Activated CD4-positive, alpha-beta T cell treated with anti-CD3 and anti-CD28 coated beads for 24 hours (primary cell): Measurements from ENCODE around the gene GPD2.
"Not testable (repeated sequence)": the region's sequence is repeated elsewhere in the genome, so short reads cannot be mapped to it uniquely, and the experiment has no call there.

Source experiments
- DNase-seq, 2 donors: peaks; one replicate each; pipeline ENCODE4 v3.0.0-alpha.2; 2020; ENCODE audit warnings: low read depth in 2 of 2

The GPD2 gene

DNA sequence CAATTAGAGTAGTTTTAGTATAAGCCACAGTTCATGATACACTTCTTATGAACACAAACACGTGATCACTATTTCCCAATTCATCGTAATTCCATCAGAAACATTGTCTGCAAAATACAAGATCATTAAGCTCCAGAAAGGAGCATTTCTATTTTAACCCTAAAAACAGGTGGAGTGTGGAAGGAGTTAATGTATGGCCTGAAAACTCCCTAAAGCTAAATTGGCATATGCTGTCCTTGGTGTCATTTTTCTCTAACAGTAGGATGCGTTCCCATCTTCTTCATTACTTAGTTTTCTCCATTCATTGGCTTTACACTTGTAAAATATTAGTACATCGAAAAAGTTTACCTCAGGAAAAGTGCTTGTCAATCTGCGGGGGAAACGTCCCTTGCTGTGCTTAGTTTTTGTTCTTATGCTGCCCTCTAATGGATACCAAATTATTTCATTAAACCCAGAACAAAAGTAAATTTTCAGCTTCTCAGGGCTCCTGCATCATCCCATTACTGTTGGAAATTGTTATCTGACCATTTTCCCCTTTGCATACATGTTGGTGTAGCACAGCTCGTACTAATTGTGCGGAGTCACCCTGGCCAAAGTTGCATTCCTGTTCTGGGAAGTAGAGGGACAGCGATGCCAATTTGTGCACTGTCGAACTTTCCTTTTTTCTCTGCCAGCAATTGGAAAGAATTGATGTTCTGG, 153.4 kb downstream of the GPD2 start:
- no peak for DNase-seq

DNA sequence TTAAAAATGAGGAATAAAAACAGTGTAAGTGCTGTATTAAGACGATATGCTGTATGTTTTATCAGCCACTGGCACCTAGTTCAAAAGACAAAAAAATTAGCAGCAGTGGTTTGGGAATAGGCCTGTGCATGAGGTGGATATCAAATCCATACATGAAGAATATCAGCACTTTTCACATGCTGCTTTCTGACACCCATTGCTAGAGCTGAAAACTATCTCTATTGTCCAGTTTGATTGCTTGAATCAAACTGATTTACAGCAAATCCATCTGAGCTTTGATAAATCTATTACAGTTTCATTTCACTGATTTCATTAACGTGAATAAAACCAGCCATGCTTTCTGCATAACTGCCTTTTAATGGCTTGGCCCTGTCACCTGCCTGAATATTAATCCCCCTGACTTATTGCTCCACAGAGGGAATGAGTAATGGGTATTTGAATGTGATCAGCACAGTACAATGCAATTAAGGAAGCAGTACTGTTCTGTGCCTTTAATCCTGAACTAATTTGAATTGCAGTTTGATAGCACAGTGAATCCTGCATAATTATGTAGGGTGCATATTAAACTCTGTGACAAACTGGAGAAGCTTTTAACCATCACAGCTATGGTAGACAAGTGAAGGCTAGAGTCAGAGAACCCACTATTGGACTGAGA, 154.0 kb downstream of the GPD2 start:
- DNase-seq = no peak

GRCh38 chr2:156592809-156593593, 156.8 kb downstream of the GPD2 start:
- no peak for DNase-seq

GRCh38 chr2:156593594-156593921, 157.4 kb downstream of the GPD2 start:
- DNase-seq = no peak

GRCh38 chr2:156598563-156598962, 162.4 kb downstream of the GPD2 start:
- DNase-seq = no peak

- no peak for DNase-seq
Observed at GRCh38 chr2:156600196-156600595, 164.0 kb downstream of the GPD2 start.

GRCh38 chr2:156601855-156602551, 165.8 kb downstream of the GPD2 start:
- no peak for DNase-seq

DNA sequence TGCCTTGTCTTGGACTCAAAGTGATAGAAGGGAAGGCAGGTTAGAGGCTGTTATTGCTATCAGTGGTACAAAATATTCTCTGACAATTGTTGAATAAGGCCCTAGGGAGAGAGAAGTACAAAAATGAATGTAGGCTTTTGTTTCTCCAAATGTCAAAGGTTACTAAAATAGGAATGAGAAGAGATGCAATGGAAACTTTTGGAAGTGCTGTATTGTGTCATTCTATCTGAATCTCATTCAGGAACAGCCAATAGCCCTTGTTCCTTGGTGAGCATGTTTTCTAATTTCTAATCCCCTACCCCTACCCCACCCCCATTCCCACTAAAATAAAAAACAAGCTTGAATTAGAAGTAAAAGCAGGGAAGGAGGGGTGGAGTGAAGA, 166.4 kb downstream of the GPD2 start:
- no peak for DNase-seq

GRCh38 chr2:156615836-156616322, 179.7 kb downstream of the GPD2 start:
- no peak for DNase-seq

GRCh38 chr2:156618071-156618470, 181.9 kb downstream of the GPD2 start:
- not testable (repeated sequence) for DNase-seq

- DNase-seq = no peak
Observed at GRCh38 chr2:156619021-156619539, 182.9 kb downstream of the GPD2 start.

DNA sequence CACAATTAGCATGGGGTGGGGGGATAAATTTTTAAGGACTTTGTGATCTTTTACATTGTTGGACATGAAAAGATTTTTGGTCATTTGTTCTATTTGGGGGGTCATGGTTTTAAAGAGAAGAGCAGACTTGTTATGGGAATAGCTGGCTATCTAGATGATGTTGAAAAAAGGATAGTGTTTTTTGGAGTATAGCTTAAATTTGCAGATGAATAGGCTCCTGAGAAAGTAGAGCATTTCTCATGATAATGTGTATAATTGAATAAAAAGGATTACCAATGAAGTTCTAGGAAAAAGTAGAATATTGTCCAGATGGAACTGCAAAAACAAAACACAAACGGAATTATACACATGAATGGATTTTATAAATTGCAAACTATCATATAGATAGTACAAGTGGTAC, 186.3 kb downstream of the GPD2 start:
- no peak for DNase-seq

- DNase-seq = no peak
Observed at GRCh38 chr2:156625360-156626170, 189.4 kb downstream of the GPD2 start.

DNA sequence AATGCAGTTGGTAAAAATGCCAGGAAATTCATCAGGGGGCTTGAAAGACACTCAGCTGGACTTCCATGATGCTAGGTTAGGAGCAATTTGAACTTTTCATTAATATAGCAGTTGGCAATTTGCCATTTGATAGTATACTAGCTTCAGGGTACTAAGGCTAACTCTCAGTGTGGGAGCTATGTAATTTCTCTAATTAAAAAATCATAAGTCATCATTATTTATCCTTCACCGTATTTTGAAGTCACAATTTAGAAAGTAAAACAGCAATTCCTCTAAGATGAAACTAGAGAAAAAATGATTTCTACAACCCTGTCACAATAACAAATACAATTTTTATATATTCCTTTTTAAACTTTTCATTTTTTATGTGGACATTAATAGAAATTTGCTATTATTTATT, 190.8 kb downstream of the GPD2 start:
- no peak for DNase-seq

- no peak for DNase-seq
Observed at GRCh38 chr2:156630579-156631337, 194.6 kb downstream of the GPD2 start.

- DNase-seq = no peak
Observed at GRCh38 chr2:156635646-156636045, 199.5 kb downstream of the GPD2 start.
